ENCODE data around the gene ERAP2.
"Not testable (repeated sequence)": the region's sequence is repeated elsewhere in the genome, so short reads cannot be mapped to it uniquely, and the experiment has no call there.

ERAP2 gene, protein sequence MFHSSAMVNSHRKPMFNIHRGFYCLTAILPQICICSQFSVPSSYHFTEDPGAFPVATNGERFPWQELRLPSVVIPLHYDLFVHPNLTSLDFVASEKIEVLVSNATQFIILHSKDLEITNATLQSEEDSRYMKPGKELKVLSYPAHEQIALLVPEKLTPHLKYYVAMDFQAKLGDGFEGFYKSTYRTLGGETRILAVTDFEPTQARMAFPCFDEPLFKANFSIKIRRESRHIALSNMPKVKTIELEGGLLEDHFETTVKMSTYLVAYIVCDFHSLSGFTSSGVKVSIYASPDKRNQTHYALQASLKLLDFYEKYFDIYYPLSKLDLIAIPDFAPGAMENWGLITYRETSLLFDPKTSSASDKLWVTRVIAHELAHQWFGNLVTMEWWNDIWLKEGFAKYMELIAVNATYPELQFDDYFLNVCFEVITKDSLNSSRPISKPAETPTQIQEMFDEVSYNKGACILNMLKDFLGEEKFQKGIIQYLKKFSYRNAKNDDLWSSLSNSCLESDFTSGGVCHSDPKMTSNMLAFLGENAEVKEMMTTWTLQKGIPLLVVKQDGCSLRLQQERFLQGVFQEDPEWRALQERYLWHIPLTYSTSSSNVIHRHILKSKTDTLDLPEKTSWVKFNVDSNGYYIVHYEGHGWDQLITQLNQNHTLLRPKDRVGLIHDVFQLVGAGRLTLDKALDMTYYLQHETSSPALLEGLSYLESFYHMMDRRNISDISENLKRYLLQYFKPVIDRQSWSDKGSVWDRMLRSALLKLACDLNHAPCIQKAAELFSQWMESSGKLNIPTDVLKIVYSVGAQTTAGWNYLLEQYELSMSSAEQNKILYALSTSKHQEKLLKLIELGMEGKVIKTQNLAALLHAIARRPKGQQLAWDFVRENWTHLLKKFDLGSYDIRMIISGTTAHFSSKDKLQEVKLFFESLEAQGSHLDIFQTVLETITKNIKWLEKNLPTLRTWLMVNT

DNA sequence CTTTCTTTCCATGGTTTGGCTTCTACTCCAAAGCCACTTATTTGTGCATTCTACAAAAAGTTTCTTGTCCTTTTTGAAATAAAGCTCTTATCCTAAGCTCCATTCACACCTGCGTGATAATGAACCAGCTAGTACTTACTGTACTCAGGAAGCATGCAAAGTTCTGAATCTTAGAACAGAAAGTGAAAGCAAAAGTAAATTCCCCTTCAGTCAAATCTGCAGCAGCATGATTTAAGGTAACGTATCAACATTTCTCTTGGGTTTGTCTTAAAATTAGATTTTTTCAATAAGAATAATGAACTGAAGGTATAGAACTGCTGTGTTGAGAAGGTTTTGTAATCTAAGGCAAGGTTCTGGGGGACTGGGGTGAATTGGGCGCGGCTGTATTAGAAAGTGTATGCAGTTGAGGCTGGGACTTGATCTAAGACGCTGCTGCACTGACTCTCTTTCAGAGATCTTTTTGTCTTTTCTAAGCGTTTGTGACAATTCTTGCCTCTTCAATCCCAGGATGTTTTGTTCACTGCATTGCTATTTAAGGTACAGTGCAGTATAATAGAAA lies at the start of gene ERAP2:
Gene ERAP2, plus strand, starts transcription at position 209 of the 559 bp plus-strand sequence. CDS start 3,186 bp downstream, outside the sequence.
- no peak for DNase-seq

DNA sequence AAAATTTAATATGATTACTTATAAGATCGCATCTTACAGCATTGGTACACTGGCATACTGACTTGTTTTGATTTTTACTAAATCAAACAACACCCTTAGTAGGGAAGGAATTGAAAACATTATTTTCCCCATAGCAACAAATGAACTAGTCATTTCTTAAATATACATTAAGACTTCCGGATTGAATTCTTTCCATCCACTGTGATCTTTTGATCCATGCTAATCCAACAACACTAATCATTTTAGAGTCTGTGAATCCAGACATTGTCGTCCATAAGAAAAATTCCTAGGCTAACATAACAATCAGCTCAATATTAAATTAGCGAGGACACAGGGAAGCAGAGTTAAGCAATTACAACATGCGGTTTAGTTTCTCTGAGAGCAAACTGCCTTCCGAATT lies 47.0 kb upstream of the ERAP2 start:
- no peak for DNase-seq

DNA sequence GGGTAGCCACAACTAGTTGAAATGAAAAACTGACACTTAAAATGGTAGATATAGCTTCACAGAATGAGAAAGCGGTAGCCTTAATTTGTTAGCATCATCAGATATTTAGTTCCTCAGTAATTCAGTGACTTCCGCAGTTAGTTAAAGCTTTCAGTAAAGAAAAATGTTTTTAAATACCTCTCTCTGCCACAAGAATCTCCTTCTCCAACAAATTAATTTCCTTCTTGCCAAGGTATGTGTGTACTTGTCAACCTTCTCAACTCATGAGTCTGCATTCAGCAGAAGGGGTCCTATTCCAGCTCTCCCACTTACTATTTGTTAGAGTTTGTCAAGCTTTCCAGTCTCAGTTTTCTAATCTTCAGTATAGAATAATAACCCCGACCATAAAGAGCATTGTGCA lies 42.3 kb upstream of the ERAP2 start:
- no peak for DNase-seq

DNA sequence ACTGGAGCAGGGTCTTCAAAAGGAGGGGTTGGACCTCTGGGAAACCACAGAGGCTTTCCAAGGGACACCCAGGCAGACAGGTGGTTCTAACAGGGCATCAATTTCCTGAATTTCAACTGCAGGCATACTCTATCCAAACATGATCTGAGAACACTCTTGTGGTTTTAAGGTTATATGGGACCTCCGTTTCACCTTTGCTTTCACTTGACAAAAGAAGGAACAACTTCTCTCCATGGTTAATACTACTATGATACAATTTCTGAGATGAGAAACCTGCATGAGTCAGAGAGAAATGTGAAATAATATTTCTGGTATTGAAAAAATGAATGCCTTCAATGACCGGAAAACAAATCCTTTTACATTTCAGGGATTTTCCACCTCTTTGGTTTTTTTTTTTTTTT lies 40.5 kb upstream of the ERAP2 start:
- no peak for DNase-seq

DNA sequence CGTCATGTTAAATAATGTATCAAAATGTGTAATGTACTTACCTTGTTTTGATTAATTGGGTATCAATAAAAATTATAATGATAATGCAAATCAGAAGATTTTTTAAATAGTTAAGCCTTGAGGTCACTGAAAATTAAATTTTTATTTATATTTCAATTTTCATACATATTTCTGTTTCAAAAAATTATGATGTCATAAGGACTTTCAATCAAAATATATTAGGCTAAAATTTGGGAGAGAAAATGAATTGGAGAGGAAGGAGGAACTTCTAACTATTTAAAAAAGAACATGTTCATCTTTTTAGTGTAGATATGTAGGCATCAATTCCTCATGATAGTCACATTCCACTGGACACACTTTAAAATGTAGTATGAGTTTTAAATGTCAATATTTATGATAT lies 39.5 kb upstream of the ERAP2 start:
- DNase-seq = no peak

DNA sequence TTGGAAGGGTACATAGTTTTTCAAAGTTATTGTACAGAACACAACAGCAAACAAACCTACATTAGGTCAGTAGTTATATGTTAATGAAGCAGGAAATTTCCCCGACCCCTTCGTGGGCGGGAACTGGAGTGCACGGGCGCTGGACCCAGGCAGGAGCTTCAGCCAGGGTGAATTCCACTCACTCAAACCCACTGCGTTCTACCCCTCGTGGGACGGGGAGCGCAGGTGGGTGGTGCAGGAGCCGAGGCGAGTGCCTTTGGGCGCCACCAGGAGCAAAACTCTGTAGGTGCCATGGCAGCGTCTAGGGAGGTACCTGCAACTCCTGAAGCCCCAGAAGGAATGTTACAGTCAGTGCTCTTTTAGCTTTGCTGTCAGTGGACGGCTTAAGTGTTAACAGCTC lies 39.0 kb upstream of the ERAP2 start:
- DNase-seq = no peak

DNA sequence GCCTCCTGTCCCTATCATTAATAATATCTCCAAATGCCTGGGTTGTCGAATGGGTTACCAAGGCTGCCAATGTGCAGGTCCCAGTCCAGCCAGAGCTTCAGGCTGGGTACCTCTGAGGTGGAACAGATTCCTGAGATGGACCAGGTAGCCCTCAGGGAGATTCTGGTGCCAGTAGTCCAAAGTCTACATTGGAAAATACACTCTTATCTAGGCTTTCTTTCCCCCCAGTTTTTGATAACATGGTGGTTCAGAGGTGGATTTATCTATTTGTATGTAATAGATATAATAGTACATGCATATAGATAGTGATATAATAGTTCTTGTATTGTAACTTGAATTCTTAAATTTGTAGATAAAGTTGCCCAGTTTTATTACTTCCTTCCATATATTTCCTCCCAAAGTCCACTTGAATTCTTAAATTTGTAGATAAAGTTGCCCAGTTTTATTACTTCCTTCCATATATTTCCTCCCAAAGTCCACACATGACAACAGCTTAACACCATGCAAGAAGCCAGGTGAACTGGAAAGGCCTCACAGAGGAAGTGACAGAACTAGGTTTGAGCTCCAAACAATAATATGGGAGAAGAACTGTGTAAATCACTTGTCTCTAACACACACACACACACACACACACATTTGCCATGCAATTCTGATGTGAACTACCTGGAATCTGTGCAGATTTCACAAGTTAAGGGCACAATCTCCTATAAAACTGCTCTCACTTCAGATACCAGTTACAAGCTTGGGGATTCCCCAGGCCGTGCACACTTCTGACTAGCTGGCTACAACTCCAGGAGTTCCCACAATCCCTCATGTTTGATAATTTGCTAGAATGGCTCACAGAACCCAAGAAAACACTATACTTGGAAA lies 37.9 kb upstream of the ERAP2 start:
- DNase-seq = no peak

DNA sequence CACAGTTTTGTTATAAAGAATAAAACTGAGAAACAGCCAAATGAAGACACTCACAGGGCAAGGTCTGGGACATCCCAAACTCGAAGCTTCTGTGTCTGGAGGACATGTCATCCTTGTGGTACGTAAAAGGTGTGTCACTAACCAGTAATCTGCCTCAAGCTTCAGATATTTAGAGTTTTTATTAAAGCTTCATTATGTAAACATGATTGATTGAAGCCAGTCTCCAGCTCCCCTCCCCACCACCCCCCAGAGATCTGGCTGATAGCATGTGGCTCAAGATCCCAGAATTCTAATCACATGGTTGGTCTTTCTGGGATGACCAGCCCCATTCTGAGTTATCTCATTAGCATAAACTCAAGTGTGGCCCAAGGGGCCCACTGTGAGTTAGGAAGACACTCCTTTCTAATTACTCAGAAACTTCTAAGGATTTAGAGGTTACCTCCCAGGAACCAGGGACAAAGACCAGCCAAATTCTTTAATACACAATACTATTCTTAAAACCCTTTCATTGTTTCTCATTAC lies 37.2 kb upstream of the ERAP2 start:
- DNase-seq = no peak

DNA sequence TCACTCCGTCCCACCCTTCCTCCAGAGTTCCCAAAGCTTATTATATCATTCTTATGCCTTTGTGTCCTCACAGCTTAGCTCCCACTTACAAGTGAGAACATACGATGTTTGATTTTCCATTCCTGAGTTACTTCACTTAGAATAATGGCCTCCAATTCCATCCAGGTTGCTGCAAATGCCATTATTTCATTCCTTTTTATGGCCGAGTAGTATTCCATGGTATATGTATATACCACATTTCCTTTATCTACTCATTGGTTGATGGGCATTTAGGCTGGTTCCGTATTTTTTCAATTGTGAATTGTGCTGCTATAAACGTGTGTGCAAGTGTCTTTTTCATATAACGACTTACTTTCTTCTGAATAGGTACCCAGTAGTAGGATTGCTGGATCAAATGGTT lies 34.4 kb upstream of the ERAP2 start:
- not testable (repeated sequence) for DNase-seq

DNA sequence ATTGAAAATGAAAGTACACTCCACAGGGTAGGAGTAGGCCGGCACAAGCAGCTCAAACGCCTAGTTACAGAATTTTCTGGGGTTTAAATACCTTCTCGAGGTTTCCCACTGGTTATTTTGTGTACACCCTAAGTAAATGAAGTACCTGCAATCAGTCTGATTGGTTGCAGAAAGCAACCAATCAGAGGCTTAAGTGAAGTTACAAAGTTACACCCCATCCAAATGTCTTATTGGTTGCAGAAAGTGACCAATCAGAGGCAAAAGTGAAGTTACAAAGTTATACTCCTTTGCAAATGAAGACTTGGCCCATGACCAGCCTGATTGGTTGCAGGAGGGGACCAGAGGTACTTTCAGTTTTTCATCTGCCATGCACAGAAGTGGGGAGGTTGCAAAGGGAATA lies 33.2 kb upstream of the ERAP2 start:
- DNase-seq = no peak

DNA sequence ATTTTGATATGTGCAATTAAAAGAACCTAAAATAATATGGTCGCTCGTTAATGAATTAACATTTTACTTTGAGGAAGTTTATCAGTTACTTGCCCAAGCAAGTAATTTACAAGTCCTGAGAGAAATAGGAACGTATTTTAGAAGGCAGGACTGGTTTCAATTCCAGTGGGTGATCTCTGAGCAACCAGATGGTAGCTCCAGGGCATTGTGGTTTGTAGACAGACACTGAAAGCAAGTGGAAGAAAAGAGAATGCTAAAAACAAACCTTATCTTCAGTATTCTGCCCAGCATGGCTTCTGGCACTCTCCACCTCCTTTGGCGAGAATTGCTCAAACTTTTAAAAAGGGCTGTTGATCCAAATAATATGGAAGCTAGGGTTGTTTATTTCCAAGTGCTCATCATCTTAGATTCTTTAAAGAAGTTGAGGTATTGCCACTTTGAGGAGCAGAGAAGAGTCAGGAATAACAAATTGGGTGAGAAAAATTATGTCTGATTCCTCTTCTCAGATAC lies 31.8 kb upstream of the ERAP2 start:
- DNase-seq = no peak

DNA sequence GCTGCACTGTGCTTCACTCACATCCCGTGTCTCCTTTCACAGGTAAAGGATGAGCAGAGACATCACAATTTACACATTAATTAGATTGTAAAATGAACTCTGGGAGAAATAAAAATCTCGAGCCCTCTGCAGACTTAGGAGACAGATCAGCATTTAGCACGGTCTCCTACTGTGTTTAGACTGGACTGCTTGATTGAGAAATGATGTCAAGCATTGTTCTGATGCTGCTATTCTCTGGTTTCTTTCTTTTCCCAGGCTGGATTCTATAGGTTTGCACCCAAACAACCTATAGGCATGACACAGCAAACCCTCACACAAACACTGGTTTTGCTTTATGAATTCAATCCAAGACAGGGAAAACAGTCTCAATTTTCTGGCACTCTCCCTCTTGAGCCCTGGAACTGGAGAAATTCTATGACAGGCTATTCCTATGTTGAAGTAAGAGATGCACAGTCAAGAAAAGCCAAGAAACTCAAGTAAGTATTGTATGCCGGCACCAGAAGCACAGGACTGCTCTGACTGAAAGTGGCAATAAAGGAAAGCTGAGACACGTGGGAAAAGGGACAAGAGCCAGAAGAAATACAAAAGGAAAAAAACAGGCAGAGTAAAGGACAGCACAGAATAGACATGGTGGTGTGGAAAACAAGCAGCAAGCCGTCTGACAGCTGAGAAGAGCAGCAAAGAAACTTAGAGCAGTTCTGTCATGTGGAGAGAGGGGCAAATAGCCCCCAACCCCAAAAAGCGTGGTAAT lies 24.8 kb upstream of the ERAP2 start:
- DNase-seq = no peak

DNA sequence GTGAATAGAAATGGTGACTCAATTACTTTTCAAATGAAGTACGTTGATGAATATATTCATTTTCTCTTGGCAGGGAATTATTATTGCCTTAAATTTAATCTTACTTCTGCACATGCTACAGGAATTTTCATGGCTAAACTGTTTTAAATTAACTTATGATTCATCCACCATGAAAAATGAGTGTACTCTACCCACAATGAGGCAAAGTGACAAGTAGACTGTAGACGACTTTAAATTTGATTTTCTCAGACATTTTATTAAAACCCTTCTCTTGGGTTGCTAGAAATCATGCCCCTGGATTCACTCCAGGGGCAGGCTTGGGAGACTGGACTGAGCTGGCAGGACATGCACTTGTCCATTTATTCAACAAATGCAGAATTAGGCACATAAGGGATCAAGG lies 23.5 kb upstream of the ERAP2 start:
- no peak for DNase-seq

DNA sequence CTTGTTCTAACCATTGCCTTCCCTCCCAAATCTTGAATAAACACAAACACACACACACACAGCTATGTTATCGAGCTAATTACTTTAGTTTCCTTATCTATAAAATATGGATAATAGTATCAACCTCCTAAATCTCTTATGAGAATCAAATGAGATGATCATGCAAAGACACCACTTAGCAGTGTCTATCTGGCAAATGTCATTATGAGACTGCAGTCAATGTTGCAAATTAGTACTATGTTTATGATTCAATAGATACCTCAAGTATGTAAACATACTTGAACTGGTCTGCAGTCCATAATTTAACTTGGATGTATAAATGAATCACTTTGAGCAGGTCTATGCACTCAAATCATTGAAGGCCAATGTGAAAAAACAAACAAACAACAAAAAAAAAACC lies 22.2 kb upstream of the ERAP2 start:
- DNase-seq = no peak

DNA sequence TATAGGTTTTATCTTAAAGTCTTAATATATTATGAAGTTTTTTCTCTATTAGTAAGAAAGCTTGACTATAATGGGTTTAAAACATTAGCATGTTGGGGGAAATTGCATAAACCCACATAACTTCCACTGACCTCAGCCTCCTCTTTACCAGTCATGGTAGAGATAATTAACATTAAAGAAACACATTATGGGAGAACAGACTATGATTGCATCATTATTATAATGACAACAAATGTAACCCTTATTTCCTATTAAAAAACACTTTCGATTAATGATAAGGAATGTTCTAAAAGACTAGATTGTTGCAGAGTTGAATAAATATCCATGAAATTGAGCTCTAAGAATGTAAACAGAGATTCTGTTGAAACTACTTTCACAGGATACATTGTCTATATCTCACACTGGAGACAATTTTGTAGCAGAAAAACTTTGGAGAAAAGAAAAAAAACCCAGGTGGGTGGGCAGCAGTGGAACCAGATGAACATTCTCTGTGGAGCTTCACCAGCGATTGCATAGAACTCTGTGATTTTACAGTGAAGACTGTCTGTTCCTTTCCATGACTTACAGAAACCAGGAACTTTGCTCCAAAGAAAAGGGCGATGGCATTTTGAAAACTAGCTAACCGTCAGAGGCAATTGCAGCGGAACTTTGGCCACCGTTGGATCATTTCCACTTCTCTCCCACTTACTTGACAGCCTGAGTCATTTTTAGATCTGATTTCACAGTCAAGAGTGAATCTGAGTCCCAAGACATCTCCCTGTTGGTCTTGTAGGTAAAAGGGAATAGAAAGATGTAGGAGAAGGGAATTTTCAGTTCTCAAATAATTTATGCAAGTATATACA lies 21.0 kb upstream of the ERAP2 start:
- DNase-seq = no peak

DNA sequence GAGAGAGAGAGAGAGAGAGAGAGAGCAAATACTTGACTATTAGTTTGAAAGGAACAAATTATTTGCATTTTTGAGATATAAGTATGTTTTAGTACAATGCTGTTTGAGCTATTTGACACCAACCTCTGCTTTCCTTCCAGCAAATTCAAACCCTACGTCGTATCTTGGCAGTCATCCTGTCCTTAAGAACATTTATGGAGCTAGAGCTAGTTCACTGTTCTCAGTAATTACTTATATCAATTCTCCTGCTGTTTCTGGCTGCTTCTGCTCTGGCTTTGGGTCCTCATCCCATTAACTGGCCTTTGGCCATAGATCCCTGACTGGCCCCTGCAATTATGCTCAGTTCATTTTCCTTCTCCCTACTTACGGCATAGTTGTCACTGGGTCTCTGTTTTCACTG lies 19.9 kb upstream of the ERAP2 start:
- no peak for DNase-seq

DNA sequence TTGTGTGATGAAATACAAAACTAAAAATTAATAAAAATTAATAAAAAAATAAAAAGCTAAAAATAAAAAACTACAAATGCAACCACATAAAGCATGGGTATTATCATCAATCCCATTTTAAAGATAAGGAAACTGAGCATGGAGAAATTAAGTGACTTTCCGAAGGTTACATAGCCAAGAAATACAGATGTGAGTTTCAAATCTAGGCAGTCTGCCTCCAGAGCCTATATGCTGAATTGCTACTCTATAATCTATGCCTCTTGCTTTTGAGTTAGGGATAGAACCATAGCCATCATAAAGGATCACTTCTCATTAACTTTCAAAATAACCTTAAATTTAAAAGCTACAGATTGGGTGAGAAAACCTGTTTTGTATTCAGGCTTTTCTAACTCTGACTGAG lies 18.8 kb upstream of the ERAP2 start:
- DNase-seq = no peak

DNA sequence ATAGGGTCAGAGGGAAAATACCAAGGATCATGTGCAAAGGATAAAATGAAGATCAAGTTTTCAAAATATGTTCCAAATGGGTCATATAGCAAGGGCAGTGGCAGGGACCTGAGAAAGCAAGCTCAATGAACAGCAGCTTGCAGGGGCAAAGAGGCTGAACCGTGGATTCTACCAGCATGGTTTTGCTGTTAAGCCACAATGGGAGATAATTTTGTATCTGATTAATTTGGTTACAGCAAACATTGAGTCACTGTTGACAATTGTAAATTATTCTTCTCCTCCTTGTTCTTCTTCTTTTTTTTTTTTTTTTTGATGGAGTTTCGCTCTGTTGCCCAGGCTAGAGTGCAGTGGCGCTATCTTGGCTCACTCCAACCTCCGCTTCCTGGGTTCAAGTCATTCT lies 18.4 kb upstream of the ERAP2 start:
- no peak for DNase-seq

DNA sequence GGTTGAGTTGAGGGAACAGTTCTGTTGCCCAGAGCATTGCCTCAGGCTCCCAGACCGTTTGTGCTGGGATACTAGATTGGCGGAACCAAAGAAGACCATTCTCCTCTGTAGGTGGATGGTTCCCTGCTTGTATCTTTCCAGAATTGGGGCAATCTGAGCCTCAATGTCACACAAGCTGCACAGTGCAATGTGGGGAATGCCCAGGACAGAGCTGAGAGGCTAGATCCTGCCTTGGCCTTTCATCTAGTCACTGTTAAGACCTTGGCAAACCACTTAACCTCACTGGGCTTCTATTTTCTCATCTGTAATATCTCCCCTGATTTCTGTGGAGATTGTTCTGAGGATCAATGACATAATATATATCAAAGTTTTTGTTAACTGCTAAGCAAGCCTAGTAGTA lies 16.9 kb upstream of the ERAP2 start:
- no peak for DNase-seq

DNA sequence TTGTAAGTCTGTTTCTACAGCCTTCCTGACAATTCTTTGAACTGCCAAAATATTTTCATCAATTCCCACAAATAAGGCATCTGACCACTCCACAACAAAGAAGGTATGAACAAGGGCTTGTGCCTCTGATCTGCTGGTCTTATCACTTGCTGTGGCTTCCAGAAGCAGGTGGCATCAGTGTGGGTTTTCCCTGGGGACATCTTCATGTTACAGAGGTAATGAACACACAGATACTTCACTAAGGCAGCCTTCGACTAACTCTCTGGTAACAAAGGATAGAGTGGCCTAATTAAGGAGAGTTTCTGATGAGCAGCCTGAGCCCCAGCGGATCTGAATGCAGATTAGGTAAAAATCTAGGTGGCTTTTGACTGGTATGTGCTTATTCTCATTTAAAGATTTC lies 15.2 kb upstream of the ERAP2 start:
- DNase-seq = no peak

DNA sequence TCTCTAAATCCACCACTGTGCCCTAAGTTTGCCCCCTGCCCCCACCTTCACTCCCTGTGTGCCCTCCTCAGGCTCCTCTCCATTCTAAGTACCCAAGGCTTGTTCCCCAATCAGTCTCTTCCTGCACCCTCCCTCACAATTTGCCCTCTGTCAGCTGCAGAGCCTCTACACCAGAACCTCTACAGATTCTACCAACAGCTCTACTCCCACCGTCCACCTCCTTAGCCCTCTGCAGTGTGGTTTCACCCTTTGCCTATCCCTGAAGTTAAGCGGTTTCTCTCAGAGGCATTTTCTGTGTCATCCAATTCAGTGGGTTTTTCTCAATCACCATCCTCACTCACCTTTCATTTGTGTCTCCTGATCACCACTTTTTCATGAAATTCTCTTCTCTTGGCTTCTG lies 13.2 kb upstream of the ERAP2 start:
- no peak for DNase-seq
